ENCODE results near the gene MAS1.

GRCh38 chr6:159876242-159876641, 14.5 kb upstream of the MAS1 start:
- no peak for TF ChIP-seq POLR2A (IDR thresholded peaks at IDR 0.05; ENCODE audit: low read depth, low read length)
- TF ChIP-seq POLR2AphosphoS5 (IDR thresholded peaks at IDR 0.05; ENCODE audit: low read depth, low read length): no peak
- TF ChIP-seq SPI1 (IDR thresholded peaks at IDR 0.05; ENCODE audit: low read depth, low read length): no peak
- no peak for TF ChIP-seq TAF1 (IDR thresholded peaks at IDR 0.05; ENCODE audit: low read depth, low read length)
- no peak for TF ChIP-seq PAX5 (IDR thresholded peaks at IDR 0.05; ENCODE audit: insufficient read depth, low read length, severe bottlenecking)
- no peak for TF ChIP-seq POU2F2 (IDR thresholded peaks at IDR 0.05; ENCODE audit: low read depth, low read length)

Data from GM12891 (cell line).